ENCODE measurements around the gene FPR1.

FPR1 gene

GRCh38 chr19:51751655-51752054, at the start of gene FPR1:
FPR1 (minus strand) TSS chr19:51751878; CDS start chr19:51746994, 4,884 bp downstream.
- DNase-seq: no peak

GRCh38 chr19:51800473-51801244, 49.0 kb upstream of the FPR1 start:
- DNase-seq: no peak

GRCh38 chr19:51799774-51800472, 48.2 kb upstream of the FPR1 start:
- no peak for DNase-seq

GRCh38 chr19:51799034-51799773, 47.5 kb upstream of the FPR1 start:
- no peak for DNase-seq

GRCh38 chr19:51798062-51798461, 46.4 kb upstream of the FPR1 start:
- no peak for DNase-seq

GRCh38 chr19:51797480-51797879, 45.8 kb upstream of the FPR1 start:
- DNase-seq: no peak

- no peak for DNase-seq
Measured at GRCh38 chr19:51796195-51796679, 44.6 kb upstream of the FPR1 start.

- DNase-seq: no peak
Measured at GRCh38 chr19:51794885-51795490, 43.3 kb upstream of the FPR1 start, which contains the start of gene FPR3. FPR3 (plus strand) TSS chr19:51795157; CDS start chr19:51823749, 28,592 bp downstream.

- no peak for DNase-seq
Measured at GRCh38 chr19:51793994-51794393, 42.3 kb upstream of the FPR1 start.

- DNase-seq: no peak
Measured at GRCh38 chr19:51792932-51793331, 41.3 kb upstream of the FPR1 start.

GRCh38 chr19:51789061-51789795, 37.5 kb upstream of the FPR1 start:
- no peak for DNase-seq

GRCh38 chr19:51788029-51788428, 36.4 kb upstream of the FPR1 start:
- DNase-seq: no peak

- DNase-seq: no peak
Measured at GRCh38 chr19:51786646-51787494, 35.2 kb upstream of the FPR1 start.

- no peak for DNase-seq
Measured at GRCh38 chr19:51784922-51785690, 33.4 kb upstream of the FPR1 start.

GRCh38 chr19:51784109-51784785, 32.6 kb upstream of the FPR1 start:
- no peak for DNase-seq

- DNase-seq: no peak
Measured at GRCh38 chr19:51783372-51783771, 31.7 kb upstream of the FPR1 start.

- DNase-seq: no peak
Measured at GRCh38 chr19:51781999-51782398, 30.3 kb upstream of the FPR1 start.

- DNase-seq: no peak
Measured at GRCh38 chr19:51780270-51780669, 28.6 kb upstream of the FPR1 start.

GRCh38 chr19:51779703-51780102, 28.0 kb upstream of the FPR1 start:
- DNase-seq: no peak

GRCh38 chr19:51779181-51779580, 27.5 kb upstream of the FPR1 start:
- no peak for DNase-seq
